Stimulated activated CD4-positive, alpha-beta T cell treated with anti-CD3 and anti-CD28 coated beads, Interleukin-4, amount 100 ng/mL, for 4 hours (primary cell): ENCODE results near the gene C1QTNF2.
"Not testable (repeated sequence)": the region's sequence is repeated elsewhere in the genome, so short reads cannot be mapped to it uniquely, and the experiment has no call there.

Experiments
- DNase-seq, 2 experiments: peaks; one replicate each; pipeline ENCODE4 v3.0.0-alpha.2; 2020

The C1QTNF2 gene

DNA sequence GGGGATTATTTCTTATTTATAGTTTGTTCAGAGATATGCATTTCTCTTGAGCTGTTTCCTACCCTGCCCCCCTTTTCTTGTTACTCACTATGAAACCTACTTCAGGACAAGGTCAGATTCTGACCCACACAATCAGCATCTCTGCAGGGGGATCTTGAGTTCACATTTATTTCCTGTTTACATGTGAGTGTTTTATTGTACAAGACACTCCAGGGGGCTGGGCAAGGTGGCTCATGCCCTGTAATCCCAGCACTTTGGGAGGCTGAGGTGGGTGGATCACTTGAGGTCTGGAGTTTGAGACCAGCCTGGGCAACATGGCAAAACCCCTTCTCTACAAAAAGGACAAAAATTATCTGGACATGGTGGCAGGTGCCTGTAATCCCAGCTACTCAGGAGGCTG lies 29.9 kb downstream of the C1QTNF2 start:
- not testable (repeated sequence) for DNase-seq

DNA sequence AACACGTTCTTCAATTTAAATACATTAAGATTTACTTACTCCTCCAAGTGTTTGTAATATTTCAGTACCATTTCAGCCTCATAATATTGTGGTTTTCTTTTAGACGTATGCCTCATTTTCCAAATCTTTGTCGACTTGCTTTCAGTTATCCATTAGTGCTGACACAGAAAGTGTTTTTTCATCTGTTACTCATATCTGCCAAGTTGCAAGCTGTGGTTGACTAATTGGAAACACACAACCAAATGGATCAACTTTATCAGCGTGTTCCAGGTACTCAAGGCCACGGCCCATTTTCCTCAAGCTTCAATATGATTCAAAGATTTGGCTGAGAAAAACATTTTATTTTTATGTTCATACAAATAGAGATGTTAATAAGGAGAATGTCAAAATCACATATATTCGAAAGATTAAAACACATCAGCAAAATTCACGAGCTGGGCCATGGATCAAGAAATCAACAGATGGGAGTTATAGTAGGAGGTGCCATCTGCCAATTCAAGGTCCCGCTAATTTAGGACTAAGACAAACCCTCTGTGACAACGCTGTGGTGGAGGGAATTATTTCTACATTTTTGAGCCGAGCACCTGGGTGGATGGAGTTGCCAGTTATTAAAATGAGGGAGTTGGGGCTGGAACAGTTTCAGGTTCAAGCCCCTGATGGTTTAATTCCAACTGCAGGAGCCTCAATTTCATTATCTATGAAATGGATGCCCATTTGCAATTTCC lies 30.9 kb downstream of the C1QTNF2 start:
- no peak for DNase-seq

DNA sequence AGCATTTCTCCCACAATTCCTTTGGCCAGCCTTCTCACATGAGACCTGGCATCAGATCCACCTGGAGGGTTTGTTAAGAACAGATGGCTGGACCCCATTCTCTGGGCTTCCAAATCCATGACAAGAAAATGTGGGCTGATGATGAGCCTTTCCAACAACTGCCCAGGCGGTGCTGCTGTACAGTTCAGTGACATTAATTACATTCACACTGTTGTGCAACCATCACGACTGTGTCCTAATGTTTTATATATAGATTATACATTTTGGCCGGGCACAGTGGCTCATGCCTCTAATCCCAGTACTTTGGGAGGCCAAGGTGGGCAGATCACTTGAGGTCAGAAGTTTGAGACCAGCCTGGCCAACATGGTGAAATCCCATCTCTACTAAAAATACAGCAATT lies 35.7 kb downstream of the C1QTNF2 start:
- not testable (repeated sequence) for DNase-seq

DNA sequence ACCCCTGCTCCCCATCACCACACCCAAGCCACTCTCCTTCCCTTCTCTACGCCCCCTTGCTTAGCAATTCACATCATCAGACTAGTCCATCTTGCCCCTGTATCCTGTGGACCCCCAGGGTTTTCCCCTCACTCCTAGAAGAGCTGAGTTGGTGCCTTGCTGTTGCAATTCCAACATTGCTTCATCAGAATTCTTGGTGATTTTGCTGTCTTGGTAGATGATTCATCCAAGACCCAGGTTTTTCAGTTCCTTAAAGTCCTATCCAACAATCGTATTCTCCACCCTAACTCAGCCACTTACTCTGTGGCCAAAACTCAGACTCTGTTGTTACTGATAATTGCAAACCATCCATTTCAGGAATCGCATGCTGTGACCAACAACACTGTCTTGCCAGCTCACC lies 36.7 kb downstream of the C1QTNF2 start:
- no peak for DNase-seq

DNA sequence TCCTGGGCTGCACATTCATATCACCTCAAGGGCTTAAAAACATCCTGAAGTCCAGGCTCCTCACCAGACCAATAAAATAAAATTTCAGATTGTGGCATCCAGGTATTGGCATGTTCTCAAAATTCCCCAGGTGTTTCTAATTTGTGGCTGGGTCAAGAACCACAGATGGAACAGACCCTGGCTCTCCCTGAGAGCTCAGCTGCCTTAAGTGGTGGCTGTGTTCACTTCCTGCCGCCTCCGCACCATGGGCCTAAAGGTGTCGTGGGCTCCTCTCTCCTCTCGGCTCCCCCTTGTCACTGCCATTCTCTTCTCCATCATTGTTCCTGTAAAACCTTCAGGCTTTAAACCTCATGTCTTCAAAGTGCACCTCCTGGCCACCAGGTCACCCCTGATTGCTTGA lies 40.2 kb downstream of the C1QTNF2 start:
- DNase-seq = no peak

DNA sequence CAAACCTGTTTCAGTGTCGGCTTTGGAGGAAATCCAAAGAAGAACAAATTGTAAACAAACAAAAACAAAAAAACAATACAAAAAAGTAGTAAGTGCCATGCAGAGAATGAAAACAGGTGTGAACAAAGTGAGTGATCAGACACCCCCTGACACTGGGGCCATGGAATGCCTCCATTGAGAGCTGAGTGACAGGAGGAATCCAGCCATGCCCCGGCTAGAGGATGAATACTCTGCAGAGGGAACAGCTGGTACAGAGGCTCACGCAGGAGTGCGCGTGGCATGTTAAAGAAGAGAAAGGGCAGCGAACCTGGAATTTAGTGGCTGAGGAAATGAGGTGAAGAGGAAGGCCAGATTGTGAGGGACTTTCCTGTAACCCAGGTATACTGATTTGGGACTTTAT lies 42.6 kb downstream of the C1QTNF2 start:
- no peak for DNase-seq

DNA sequence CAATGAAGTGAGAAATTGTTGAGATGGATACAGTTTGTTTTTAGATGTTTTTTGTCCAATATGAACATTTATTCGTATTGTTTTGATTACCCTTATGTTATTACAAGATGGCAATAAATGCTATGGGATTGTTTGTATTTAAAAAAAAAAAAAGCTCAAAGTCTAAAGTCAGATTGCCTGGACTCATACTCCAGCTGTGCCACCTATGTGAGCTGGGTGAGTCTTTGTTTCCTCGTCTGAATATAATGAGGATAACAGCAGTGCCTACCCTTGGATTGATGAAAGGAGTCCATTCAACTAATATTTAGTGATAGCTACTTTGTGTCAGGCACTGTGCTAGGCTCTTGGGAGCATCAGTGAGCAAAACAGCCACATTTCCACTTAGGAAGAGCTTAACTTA lies 43.4 kb downstream of the C1QTNF2 start:
- no peak for DNase-seq

DNA sequence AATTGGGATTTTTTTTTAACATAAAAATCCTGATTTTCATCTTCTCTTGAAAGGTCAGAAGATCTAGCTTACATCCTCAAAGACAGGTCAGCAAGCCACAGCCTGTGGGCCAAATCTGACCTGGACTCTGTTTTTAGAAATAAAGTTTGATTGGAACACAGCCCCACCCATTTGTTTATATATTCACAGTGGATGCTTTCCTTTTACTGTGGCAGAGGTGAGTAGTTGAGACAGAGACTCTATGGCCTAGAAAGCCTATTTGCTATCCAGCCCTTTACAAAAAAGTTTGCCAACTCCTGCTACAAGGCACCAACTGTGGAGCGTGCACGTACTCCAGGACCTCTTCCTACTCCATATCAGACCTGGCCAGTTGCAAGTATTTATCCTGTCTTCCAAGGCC lies 44.7 kb downstream of the C1QTNF2 start:
- DNase-seq = no peak

DNA sequence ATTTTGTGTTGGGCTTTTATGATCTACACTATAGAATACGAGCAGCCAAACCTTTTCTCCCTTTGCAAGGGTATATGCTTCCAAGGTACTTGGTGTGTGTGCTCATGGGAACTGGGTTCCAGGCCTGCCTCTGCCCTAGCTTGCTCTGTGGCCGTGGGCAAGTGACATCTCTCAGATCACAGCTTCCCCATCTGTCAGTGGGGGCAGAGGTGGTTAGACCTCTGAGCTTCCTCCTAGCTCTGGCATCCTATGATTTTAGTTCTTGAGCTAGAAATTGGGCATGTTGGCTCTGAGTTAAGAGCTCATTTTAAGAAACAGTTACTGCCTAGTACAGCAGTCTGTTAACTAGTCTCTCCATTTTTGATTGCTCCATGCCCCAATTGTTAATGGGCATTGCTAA lies 45.5 kb downstream of the C1QTNF2 start:
- no peak for DNase-seq

DNA sequence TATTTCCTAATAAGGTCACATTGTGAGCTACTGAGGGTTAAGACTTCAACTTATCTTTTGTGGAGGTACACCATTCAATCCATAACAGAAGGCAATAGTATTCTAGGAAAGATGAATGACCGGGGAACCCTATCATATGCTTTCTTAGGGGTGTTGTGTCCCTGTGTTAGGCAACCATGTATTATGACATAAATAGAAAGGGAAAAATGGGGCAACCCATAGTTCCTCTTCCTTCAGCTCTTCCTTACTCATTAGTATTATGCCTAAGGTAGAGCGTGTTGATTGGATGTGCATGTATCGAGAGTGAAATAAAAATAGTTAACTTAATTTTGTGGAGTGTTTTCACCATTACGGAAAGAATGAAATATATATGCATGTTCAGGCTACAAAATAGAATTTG lies 52.0 kb downstream of the C1QTNF2 start:
- no peak for DNase-seq

DNA sequence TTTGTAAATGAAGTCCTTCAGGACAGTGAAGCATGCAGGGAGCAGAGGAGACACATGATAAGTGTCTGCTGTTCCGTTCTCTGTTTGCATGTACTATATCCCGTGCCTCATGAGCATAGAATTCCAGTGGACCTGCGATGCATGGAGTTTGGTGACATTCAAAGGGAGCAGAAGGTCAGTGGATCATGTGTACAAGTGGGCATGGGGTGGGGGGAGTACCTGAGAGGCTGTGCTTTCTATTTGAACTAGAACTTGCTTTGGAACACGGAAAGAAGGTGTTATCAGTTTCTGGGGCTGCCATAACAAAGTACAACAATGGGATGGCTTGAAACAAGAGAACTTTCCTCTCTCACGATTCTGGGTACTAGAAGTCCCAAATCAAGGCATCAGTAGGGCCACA lies 53.0 kb downstream of the C1QTNF2 start:
- no peak for DNase-seq

DNA sequence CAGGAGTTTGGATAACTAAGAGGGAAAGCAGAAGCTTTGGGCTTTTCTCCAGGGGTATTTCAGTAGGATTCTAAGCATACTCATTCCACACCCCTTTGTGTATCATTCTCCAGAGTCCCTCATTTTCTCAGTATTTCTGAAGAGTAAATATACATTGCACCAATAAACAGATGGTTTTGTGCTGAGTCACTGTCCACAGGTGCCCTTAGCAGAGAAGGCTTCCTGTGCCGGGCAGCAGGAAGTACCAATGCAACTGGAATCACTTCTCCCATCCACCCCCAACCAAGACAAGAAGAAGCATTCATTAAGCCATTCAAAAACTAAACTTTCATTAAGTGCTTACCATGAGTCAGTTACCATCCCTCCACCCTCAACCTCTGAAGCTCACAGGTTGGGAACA lies 54.5 kb downstream of the C1QTNF2 start:
- no peak for DNase-seq

DNA sequence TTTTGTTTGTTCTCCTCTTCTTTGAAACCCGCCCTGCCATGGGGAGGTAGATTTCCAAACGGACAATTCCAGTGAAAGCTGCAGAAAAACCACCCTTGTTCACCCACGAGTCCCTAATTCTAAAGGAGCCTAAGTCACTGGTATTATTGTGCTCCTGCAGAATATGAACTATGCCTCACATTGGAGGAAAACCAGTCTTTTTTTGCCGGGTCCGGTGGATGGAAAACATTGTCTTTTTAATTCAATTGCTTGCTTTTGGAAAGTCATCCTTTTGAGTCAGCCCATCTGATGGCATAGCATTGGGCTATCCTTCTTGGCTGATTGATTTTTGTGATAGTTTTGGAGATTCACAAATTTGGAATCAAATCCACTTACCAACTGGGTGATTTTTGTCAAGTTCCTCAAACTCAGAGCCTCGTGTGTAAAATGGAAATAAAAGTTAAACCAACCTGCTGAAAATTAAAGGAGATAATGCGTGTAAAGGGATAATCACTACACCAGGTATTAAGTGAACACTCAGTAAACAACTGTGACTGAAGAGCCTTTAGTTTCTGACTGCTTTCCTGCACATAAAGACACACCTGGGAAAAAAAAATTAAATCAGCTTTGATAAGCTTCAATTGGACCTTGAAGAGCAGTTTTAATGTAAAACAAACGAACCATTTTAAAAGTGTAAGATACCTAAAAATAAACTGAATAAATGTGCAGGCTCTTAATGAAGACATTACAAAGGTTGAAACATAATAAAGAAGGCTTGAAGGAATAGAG lies 57.3 kb downstream of the C1QTNF2 start:
- no peak for DNase-seq

DNA sequence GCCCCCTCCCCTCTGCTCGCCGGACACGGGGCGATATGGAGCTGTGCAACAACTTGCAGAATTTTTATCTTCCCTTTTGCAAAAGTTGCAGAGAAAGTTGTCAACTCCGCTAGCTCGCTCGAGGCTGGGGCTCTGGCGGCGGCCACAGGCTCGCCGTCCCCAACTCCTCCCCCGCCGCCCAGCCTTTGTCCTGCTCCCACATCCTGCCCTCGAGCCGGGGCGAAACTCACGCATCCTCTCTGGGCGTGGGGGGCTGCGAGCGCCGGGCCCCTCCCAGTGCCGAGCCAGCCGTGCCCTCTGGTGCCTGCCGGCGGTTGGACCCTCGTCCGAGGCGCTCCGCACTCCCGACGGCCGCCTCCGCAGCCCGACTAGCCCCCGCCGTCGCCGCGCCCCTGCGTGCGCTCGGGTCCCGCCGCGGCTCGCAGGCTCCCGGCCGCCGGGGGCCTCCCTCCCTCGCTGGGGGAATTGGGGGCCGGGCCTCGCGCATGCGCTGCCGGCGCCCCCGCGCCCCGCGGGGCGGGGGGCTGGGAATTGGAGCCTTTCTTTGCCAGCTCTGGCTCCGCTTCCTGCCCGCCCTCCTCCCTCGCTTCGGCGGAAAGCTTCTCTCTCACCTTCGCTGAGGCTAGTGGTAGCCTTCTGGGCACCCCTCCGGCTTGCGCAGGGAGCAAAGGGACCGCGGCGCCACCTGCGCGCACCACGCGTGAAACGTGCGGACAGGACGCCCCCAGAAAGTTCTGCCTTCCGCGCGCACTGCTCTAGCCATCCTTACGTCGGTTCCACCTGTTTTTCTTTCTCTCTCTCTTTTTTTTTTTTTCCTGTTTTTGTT lies 58.1 kb downstream of the C1QTNF2 start, which contains the start of gene CCNJL:
Gene CCNJL, minus strand, starts transcription at position 431 of the 826 bp plus-strand sequence. CDS start 641 bp downstream, outside the sequence.
- no peak for DNase-seq

DNA sequence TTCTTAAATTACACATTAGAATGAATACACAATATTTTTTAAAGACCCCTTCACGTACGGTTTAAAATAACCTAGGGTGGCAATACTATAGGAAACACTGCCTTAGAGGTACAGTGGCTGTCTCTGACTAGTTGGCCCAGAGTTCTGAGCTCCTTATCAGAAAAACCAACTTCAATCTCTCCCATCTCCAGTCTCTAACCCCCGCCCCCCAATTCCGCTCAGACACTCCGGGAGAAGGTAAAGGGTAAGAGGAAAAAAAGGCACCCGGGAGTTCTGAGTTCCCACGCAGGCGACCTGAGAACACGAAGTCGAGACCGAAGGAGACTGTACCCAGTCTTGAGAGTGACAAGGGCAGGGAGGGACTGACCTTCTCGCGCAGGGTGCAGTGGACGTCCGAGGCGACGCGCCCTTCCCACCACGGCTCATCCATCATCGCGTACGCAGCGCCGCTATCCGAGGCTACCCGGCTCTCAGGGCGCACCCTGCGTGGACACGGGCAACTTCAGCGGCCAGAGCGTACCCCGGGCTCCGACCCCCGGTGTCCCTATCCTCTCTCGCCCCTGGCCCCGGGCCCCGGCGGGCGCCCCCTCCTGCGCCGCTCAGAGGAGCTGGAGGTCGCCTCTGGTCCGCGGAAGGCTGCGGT lies 58.8 kb downstream of the C1QTNF2 start:
- no peak for DNase-seq

DNA sequence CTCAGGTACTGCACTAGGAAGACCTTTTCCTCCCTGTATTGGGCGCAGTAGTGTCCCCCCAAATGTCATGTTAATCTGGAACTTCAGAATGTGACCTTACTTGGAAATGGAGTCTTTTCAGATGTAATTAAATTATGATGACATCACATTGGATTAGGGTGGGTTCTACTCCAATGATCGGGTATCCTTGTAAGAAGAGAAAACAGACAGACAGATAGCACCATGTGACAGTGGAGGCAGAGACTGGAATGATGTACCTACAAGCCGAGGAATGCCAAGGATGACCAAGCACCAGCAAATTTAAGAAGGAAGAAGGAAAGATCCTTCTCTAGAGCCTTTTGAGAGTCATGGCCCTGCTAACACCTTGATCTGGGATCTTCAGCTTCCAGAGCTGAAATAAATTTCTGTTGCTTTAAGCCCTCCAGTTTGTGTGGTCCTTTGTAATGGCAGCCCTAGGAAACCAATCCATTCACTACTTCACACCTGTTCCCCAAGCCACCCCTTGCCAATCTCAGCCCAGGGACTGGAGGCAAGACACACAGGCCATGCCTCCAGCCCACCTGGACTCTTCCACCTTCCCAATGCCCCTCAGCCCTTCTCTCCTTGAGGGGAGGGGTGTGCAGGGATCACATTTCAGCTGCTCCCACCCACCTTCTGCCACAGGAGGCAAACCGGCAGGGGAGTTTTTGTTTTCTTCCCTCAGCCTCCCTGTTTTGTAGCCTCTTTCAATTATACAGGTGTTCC lies 59.7 kb downstream of the C1QTNF2 start:
- DNase-seq = no peak

DNA sequence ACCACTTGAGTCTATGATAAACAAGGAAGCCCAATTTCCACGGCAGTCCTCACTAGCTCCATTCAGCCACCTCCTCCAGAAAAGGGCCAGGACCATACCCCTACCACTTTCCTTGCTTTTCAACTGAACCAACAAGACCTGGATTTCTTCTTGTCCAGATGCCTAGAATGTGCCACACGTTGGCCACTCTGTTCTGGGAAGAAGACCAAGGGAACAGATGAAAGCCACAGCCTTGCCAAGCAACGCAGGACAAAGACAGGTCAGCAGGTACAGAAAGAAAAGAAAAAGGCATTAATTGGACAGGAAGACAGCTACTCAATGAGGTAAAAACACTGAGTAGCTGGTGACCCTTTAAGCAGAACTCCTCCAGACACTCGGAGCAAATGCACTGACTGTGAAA lies 60.3 kb downstream of the C1QTNF2 start:
- DNase-seq = no peak

DNA sequence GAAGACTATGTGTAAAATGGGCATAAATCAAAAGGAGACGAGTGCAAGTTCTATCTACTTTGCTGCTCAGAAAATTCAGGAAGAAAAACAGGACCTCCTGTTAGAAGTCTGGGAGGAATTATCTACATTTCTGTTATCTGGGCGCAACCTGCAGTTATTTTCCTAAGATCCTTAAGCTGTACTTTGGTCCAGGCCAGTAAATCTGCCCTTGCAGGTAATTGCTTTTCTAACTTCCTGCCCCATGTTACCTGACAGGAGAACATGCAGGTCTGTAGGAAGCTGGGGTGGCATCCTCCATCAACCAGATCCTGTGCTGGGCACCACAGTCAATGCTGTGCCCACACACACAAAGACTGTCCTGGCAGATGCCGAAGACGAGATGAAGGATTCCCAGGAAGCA lies 63.7 kb downstream of the C1QTNF2 start:
- DNase-seq = no peak

DNA sequence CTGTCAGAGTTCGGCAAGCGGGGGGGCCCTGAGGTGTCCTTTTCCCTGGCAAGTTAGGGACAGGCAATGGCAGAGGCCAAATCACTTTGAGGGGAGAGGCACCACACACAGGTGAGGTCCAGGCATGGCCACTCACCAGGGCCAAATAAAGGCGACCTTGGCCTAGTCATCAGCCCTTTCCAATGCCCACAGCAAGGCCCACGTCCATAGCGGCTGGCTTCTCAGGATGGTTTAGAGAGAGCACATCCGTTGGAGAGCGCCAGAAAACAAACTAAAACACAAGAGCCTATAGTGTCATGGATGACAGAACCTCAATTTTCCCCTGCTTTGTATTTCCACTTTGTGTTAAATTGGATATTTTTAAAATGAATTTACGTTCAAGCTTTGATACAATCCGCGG lies 65.1 kb downstream of the C1QTNF2 start:
- DNase-seq = no peak

DNA sequence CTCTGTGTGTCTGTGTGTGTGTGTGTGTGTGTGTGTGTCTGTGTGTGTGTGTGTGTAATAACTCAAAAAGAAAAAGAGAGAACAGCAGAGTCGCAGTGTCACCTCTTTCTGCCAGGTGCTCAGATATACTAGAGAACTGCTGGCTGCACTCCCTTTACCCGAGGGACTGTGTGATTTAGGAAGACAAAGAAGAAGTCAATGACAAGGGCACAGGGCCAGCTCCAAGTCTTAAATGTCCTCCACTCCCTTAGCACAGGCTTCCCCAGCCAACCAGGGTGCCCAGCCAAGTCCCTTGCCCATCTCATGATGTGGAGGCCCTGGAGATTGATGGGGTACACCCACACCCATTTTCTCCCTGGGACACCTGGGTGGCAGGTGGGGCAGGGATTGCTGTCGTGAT lies 66.7 kb downstream of the C1QTNF2 start:
- DNase-seq = no peak

DNA sequence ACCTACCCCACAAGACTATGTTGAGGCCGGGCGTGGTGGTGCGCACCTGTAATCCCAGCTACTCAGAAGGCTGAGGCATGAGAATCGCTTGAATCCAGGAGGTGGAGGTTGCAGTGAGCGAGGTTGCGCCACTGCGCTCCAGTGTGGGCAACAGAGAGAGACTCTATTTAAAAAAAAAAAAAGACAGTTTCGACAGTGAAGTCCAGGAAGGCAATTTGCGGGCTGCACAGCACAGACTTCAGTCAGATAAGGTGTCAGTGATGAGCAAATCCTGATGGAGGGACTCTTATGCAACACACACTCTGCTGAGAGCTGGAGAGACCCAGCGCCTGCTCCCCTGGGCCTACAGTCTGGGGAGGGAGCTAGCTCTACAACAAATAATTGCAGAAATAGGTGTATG lies 72.2 kb downstream of the C1QTNF2 start:
- DNase-seq = no peak

DNA sequence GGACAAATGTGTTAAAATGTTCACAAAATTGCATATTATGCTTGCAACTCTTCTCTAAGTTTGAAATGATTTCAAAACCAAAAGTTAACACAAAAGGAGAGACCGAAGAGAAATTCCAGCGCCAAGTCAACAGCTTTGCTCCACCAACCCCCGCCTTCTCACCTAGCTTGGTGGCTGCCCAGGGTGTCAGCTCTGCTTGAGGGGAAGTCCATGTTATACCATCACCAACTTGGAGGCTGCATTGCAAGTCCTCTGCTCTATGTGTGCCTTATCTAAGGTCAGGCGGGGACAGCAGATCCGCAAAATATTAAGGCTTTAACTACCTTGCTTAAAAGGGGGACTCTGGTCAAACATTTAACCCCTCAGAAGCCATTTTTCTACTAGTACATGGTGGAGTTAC lies 72.7 kb downstream of the C1QTNF2 start:
- DNase-seq = no peak
